Prostate gland (tissue), 2 donors: Measurements from ENCODE around the gene GNB1.

Source experiments
- CTCF ChIP-seq, 4 experiments: fragments of 200-600 bp in 2 of 4; fragments of 450-650 bp in 2 of 4; sonication (generic) in 2 of 4; IDR thresholded peaks; 1 replicate in 3 of 4; 2 replicates in 1 of 4; pipeline ENCODE4 v1.5.1; 2016 to 2019; ENCODE audit warnings: antibody characterized with exemption in 4 of 4, mild to moderate bottlenecking in 2 of 4, moderate library complexity in 2 of 4
- POLR2AphosphoS5 ChIP-seq: sonication (generic); formaldehyde crosslinking; IDR thresholded peaks from one replicate; pipeline ENCODE4 v1.6.1; 2017; ENCODE audit warnings: antibody characterized with exemption

- TF ChIP-seq POLR2AphosphoS5 (no peak), CTCF (IDR thresholded peaks at IDR 0.05) (no peak)
Observed at GRCh38 chr1:1748686-1749321, 142.1 kb downstream of the GNB1 start.
